ENCODE data around the gene CPA5. TPM values are rescaled to one million over a fixed set of nuclear protein-coding genes. Genes with fewer than 3 reads are reported as not detected.

The CPA5 gene
- total and polyA plus RNA-seq, 2 of the 8 experiments (the other 6 are each of a cell fraction or from before 2014, with no cell fraction given), result 0.12 TPM; not detected in 1

- H3K18ac ChIP-seq (ENCODE audit: extremely low read depth, low read length), result no peak overlapping the region
- DNase-seq (ENCODE audit: low read depth in 1 of 2, low spot score in 2 of 2), result no peak
- ChIA-PET POLR2A (ENCODE audit: partially characterized antibody) (no interaction called here), CTCF (ENCODE audit: partially characterized antibody) (interaction anchor here (0.7 to 1.3 kb wide), 2 partner anchors 9 to 100 kb away, joined by 3 to 5 read pairs; no protein-coding TSS in a partner anchor)
- H2BK20ac ChIP-seq (ENCODE audit: low read length), result no peak overlapping the region
- H4K91ac ChIP-seq (replicated peaks; ENCODE audit: insufficient read length, low read length), result no peak overlapping the region
- H2AK5ac ChIP-seq (ENCODE audit: low read depth, low read length), result no peak overlapping the region
- no peak overlapping the region for H3K27ac ChIP-seq (ENCODE audit: low read depth, low read length)
- H3K79me2 ChIP-seq (ENCODE audit: control insufficient read depth in 1 of 2, insufficient read depth in 2 of 2, low read length in 2 of 2), result no peaks in the 10 kb centered on the region
- no peak overlapping the region for H4K8ac ChIP-seq (ENCODE audit: extremely low read depth, insufficient read depth, low read length)
- no peak overlapping the region for H2BK120ac ChIP-seq (replicated peaks; ENCODE audit: low read depth, low read length)
- no peaks in the 10 kb centered on the region for H3K23me2 ChIP-seq (ENCODE audit: low read depth, low read length)
- H3K9ac ChIP-seq (replicated peaks in 1 of 4; ENCODE audit: extremely low read depth in 1 of 4, low read depth in 3 of 4, low read length in 3 of 4), result no peak overlapping the region
- H2BK15ac ChIP-seq (ENCODE audit: low read length), result no peak overlapping the region
- no peaks in the 10 kb centered on the region for H3K27me3 ChIP-seq (replicated peaks in 1 of 4; ENCODE audit: control insufficient read depth in 3 of 4, extremely low read depth in 1 of 4, insufficient read depth in 3 of 4, low read length in 3 of 4)
- H4K5ac ChIP-seq (ENCODE audit: insufficient read length, low read depth, low read length), result no peak overlapping the region
- H3K4me2 ChIP-seq (ENCODE audit: insufficient read depth in 1 of 2, low read depth in 2 of 2, low read length in 2 of 2), result no peak overlapping the region
- FAIRE-seq, result no peak
- no peak overlapping the region for H3K4me3 ChIP-seq (ENCODE audit: extremely low read depth in 1 of 4, insufficient read depth in 2 of 4, low read depth in 3 of 4, low read length in 4 of 4)
- no peaks in the 10 kb centered on the region for H3K79me1 ChIP-seq (ENCODE audit: low read depth, low read length)
- H2AFZ ChIP-seq (ENCODE audit: low read length), result no peak overlapping the region
- no peaks in the 10 kb centered on the region for H3K9me3 ChIP-seq (ENCODE audit: insufficient read depth in 2 of 2, low read depth in 1 of 2, low read length in 1 of 2)
- no peaks in the 10 kb centered on the region for H4K20me1 ChIP-seq (replicated peaks in 1 of 2; ENCODE audit: control insufficient read depth in 1 of 2, insufficient read depth in 2 of 2, low read length in 2 of 2)
- H2BK12ac ChIP-seq (ENCODE audit: low read depth, low read length), result no peak overlapping the region
- peaks cover 0 to 2% (median 0%) of the 10 kb centered on the region in 4 experiments; a peak in 2 of 7 replicates for H3K4me1 ChIP-seq (replicated peaks in 1 of 4; ENCODE audit: control insufficient read depth in 3 of 4, insufficient read depth in 4 of 4, low read length in 3 of 4)
- no peak overlapping the region for H3K56ac ChIP-seq (replicated peaks; ENCODE audit: insufficient read length, low read depth, low read length)
- H2BK5ac ChIP-seq (ENCODE audit: low read depth, low read length), result no peak overlapping the region
- H3K14ac ChIP-seq (ENCODE audit: insufficient read length), result no peak overlapping the region
- H3K23ac ChIP-seq (ENCODE audit: insufficient read length), result no peak overlapping the region
- H3K4ac ChIP-seq (replicated peaks; ENCODE audit: insufficient read length, low read depth, low read length), result no peak overlapping the region
- no peaks in the 10 kb centered on the region for H3K36me3 ChIP-seq (ENCODE audit: control insufficient read depth in 2 of 4, insufficient read depth in 4 of 4, low read length in 3 of 4)
- 85% methylated on average over 10 of the region's 10 CpGs; no CpG with 5 or more reads in 1 of the 2 experiments for WGBS, 2 experiments (ENCODE audit: extremely low coverage in 1 of 2, insufficient coverage in 1 of 2, insufficient read length in 1 of 2, insufficient replicate concordance in 2 of 2, low coverage in 1 of 2, low lambda C conversion rate in 2 of 2, missing lambda C conversion rate in 1 of 2)
- TF ChIP-seq FOSL1 (IDR thresholded peaks at IDR 0.05; ENCODE audit: insufficient read depth, low read depth, low read length), result no peak
- TF ChIP-seq CTCF (IDR thresholded peaks at IDR 0.05; ENCODE audit: control extremely low read depth in 1 of 3, insufficient read depth in 1 of 3, low read depth in 1 of 3, low read length in 3 of 3), result no peak
- TF ChIP-seq JUN (IDR thresholded peaks at IDR 0.05; ENCODE audit: low read depth, low read length), result no peak
- TF ChIP-seq GTF2F1 (IDR thresholded peaks at IDR 0.05; ENCODE audit: borderline replicate concordance, low read depth, low read length), result no peak
- no peak for TF ChIP-seq TCF12 (IDR thresholded peaks at IDR 0.05; ENCODE audit: low read depth, low read length)
Observed at GRCh38 chr7:130393841-130394411, 49.3 kb downstream of the CPA5 start.

Data from H1 (cell line).